Suprapubic skin (tissue), 4 donors: Measurements from ENCODE around the gene MBP. TPM values are rescaled to one million over a fixed set of nuclear protein-coding genes. Genes with fewer than 3 reads are reported as not detected.

Source experiments
- DNase-seq, 2 donors: peaks; one replicate each; pipeline ENCODE4 v3.0.0-alpha.2; 2019; ENCODE audit warnings: low spot score in 2 of 2
- H3K27ac ChIP-seq: fragments of 200-600 bp; sonication (generic); one replicate; pipeline ENCODE4 v1.5.1; 2019
- H3K27me3 ChIP-seq: fragments of 200-600 bp; sonication (generic); one replicate; pipeline ENCODE4 v1.5.1; 2019
- H3K36me3 ChIP-seq: fragments of 200-600 bp; sonication (generic); one replicate; pipeline ENCODE4 v1.5.1; 2019
- H3K4me1 ChIP-seq: fragments of 200-600 bp; sonication (generic); one replicate; pipeline ENCODE4 v1.5.1; 2019
- H3K4me3 ChIP-seq: fragments of 200-600 bp; sonication (generic); one replicate; pipeline ENCODE4 v1.5.1; 2019; ENCODE audit warnings: mild to moderate bottlenecking
- H3K9me3 ChIP-seq: fragments of 200-600 bp; sonication (generic); one replicate; pipeline ENCODE4 v1.5.1; 2019
- EP300 ChIP-seq: sonication (generic); formaldehyde crosslinking; IDR thresholded peaks from one replicate; pipeline ENCODE4 v1.6.1; 2017; ENCODE audit warnings: antibody characterized with exemption
- POLR2A ChIP-seq, 2 donors: fragments of 450-650 bp; IDR thresholded peaks; one replicate each; pipeline ENCODE4 v1.6.1; 2017; ENCODE audit warnings: antibody characterized with exemption in 2 of 2, mild to moderate bottlenecking in 2 of 2, moderate library complexity in 2 of 2
- POLR2AphosphoS5 ChIP-seq, 3 donors: sonication (generic); formaldehyde crosslinking; IDR thresholded peaks; one replicate each; pipeline ENCODE4 v1.6.1; 2017; ENCODE audit warnings: antibody characterized with exemption in 3 of 3
- WGBS: methylation state at CpG from one replicate; pipeline ENCODE4 v1.1.5; 2018; 5-methylcytosine and 5-hydroxymethylcytosine counted together
- total RNA-seq, 4 donors: library from RNA; depleted of rRNA; stranded (reverse); fragments of >200 nt; gene quantifications; one replicate each; pipeline ENCODE4 v1.1.0, GENCODE V29; 2016
- TF ChIP-seq, protein P1 (sequence below), 2 donors: fragments of 200-600 bp in 1 of 2; fragments of 450-650 bp in 1 of 2; sonication (generic) in 1 of 2; IDR thresholded peaks; one replicate each; pipeline ENCODE4 v1.5.1; 2016 to 2019; ENCODE audit warnings: antibody characterized with exemption in 2 of 2, mild to moderate bottlenecking in 1 of 2, moderate library complexity in 1 of 2

MBP gene
- total RNA-seq, 4 donors from 2014 or later: 37.0 to 100 (median 69.3) TPM

DNA sequence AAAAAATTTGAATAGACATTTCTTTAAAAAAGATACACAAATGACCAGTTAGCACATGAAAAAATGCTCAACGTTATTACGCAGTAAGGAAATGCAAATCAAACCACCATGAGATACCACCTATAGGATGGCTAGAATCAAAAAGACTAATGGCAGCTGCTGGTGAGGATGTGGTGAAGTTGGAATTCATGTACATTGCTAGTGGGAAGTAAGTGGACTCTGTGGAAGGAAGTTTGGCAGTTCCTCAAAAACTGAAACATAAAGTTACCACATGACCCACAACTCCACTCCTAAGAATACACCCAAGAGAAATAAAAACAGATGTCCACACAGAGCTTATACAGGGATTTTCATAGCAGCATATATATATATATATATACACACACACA lies 51.2 kb downstream of the MBP start:
- Histone ChIP-seq H3K4me3 (no peak overlapping the region), H3K27ac (no peak overlapping the region), H3K27me3 (no peaks in the 10 kb centered on the region), H3K36me3 (no peaks in the 10 kb centered on the region), H3K4me1 (peaks cover 33% of the 10 kb centered on the region), H3K9me3 (no peaks in the 10 kb centered on the region)
- no peak for TF ChIP-seq POLR2A (IDR thresholded peaks at IDR 0.05)
- 75% methylated on average over 2 of the region's 2 CpGs for WGBS
- no peak for DNase-seq

DNA sequence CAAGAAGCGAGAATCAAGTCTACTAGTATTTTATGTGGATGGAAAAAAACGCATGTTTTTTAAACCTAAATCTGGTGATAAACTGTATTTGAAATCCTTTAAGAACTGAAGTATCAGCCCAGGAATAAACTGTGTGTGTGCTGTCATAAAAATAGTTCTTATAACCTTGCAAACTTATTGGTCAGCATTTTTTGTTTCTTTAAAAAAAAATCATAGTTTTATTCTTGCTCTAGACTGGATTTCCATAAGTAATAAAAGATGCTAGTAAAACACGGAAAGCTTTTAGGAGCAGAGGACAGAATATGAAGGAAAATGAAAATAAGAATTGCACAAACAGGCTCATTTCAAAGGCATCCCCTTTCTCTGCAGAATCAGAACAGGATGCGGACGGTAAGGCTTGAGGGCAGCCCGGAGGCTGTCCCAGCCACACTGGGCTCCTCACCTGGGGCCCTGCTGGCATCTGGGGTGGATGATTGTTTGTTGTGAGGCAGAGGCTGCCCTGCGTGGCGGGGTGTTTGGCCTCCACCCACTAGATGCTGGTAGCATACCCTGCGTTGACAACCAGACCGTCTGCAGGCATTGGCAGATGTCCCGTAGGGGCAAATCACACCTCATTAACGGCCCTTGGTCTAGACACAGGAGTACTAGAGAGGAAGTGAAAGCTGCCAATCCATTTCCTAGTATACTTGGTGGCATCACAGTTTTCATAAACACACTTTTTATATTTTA lies 52.5 kb downstream of the MBP start:
- WGBS: 53% methylated on average over 12 of the region's 12 CpGs
- Histone ChIP-seq H3K27ac (no peak overlapping the region), H3K4me1 (peaks cover 21% of the 10 kb centered on the region), H3K9me3 (no peaks in the 10 kb centered on the region), H3K36me3 (no peaks in the 10 kb centered on the region), H3K27me3 (no peaks in the 10 kb centered on the region), H3K4me3 (no peak overlapping the region)
- DNase-seq: no peak
- TF ChIP-seq EP300: no peak
- TF ChIP-seq, protein P1, sequence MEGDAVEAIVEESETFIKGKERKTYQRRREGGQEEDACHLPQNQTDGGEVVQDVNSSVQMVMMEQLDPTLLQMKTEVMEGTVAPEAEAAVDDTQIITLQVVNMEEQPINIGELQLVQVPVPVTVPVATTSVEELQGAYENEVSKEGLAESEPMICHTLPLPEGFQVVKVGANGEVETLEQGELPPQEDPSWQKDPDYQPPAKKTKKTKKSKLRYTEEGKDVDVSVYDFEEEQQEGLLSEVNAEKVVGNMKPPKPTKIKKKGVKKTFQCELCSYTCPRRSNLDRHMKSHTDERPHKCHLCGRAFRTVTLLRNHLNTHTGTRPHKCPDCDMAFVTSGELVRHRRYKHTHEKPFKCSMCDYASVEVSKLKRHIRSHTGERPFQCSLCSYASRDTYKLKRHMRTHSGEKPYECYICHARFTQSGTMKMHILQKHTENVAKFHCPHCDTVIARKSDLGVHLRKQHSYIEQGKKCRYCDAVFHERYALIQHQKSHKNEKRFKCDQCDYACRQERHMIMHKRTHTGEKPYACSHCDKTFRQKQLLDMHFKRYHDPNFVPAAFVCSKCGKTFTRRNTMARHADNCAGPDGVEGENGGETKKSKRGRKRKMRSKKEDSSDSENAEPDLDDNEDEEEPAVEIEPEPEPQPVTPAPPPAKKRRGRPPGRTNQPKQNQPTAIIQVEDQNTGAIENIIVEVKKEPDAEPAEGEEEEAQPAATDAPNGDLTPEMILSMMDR (IDR thresholded peaks at IDR 0.05): no peak
- no peak for TF ChIP-seq POLR2A (IDR thresholded peaks at IDR 0.05)
- no peak for TF ChIP-seq POLR2AphosphoS5 (IDR thresholded peaks at IDR 0.05)

DNA sequence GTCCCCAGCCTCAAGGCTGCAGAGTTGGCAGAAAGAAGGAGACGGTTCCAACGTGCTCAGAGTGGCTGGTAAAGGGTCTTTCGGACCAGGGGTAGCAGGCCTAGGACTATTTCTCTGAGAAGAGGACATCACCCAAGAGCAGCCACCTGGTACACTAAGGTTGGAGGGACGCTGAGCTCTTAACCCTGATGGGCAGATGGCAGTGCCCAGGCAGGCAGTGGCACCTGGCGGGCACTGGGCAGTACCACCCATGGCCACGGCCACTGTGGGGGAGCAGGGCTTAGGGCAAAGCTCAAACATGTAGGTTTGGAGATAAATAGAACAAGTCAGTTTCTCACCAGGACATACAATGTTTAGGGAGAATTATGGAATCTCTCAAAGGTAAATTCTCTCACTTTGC lies 53.5 kb downstream of the MBP start:
- TF ChIP-seq, protein P1 (IDR thresholded peaks at IDR 0.05): no peak
- TF ChIP-seq POLR2AphosphoS5 (IDR thresholded peaks at IDR 0.05): no peak
- TF ChIP-seq POLR2A (IDR thresholded peaks at IDR 0.05): no peak
- TF ChIP-seq EP300: no peak
- no peak for DNase-seq
- Histone ChIP-seq H3K36me3 (no peaks in the 10 kb centered on the region), H3K4me1 (peaks cover 10% of the 10 kb centered on the region), H3K27ac (no peak overlapping the region), H3K9me3 (no peaks in the 10 kb centered on the region), H3K4me3 (no peak overlapping the region), H3K27me3 (no peaks in the 10 kb centered on the region)
- 85% methylated on average over 6 of the region's 6 CpGs for WGBS

DNA sequence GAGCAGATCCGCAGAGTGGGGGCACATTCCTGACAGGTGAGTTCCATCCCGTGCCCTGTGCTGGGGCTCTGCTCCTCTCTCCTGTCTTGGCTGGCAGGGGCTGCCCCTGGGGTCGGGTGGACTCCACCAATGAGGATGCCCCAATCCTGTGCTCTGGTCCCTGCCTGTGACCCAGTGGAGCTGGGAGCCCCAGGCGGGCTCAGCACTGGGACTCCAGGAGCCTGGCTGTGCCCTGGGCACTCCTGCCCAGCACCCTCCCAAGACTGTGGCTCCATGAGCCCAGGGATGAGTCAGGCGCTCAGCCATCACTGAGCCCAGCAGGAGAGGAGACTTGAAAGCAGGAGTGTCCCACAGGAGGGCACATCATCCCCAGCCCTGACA lies 53.9 kb downstream of the MBP start:
- WGBS: 100% methylated on average over 1 of the region's 5 CpGs
- H3K9me3 ChIP-seq: no peaks in the 10 kb centered on the region
- DNase-seq: no peak
- no peak overlapping the region for H3K27ac ChIP-seq
- no peaks in the 10 kb centered on the region for H3K36me3 ChIP-seq
- no peak overlapping the region for H3K4me3 ChIP-seq
- TF ChIP-seq POLR2AphosphoS5 (IDR thresholded peaks at IDR 0.05) (no peak), EP300 (no peak), POLR2A (IDR thresholded peaks at IDR 0.05) (no peak)
- TF ChIP-seq, protein P1 (IDR thresholded peaks at IDR 0.05): no peak
- no peaks in the 10 kb centered on the region for H3K27me3 ChIP-seq
- H3K4me1 ChIP-seq: peaks cover 8% of the 10 kb centered on the region

DNA sequence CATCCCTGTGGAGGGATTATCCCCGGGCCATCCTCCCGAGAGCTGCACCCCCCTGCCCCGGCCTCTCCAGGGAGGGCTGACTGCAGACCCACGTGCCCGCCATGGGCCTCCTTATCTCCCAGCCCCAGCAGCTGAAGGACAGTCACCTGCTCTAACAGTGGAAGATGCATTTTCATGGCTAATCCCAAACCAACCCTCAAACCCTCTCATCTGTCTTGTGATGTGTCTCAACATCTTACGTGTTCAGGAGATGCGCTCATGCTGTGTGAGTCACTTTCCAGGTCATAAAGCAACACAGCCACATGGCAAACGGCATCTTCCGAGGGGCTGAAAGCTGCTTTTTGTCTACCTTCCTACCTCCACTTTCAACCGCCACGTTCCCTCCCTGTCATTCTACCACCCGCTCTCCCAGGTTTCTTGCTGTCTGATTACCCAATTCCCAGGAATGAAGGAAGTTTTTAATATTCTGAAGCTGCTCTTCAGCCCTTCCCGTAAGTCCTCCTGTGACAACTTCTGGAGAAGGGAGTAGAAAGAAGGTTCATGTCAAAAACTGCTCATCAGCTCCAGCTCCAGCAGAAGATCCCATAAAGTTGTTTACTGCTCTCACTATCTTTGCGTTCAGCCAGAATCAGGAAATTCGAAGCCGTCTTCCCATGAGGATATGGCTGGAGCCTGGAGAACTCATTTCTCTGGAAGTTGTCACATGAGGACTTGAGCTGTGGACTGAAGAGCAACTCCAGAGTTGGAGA lies 54.5 kb downstream of the MBP start:
- no peaks in the 10 kb centered on the region for H3K9me3 ChIP-seq
- WGBS: 88% methylated on average over 16 of the region's 16 CpGs
- peaks cover 8% of the 10 kb centered on the region for H3K4me1 ChIP-seq
- no peaks in the 10 kb centered on the region for H3K27me3 ChIP-seq
- no peak overlapping the region for H3K27ac ChIP-seq
- no peak for DNase-seq
- no peak overlapping the region for H3K4me3 ChIP-seq
- no peaks in the 10 kb centered on the region for H3K36me3 ChIP-seq
- TF ChIP-seq, protein P1 (IDR thresholded peaks at IDR 0.05): no peak
- TF ChIP-seq EP300: no peak
- TF ChIP-seq POLR2AphosphoS5 (IDR thresholded peaks at IDR 0.05): no peak
- no peak for TF ChIP-seq POLR2A (IDR thresholded peaks at IDR 0.05)
